Activated T-cell treated with anti-CD3 and anti-CD28 coated beads for 48 hours (primary cell): ENCODE measurements around the gene SPAG16.

ENCODE experiments used
- DNase-seq: peaks from one replicate; pipeline ENCODE4 v3.0.0-alpha.2; 2020; ENCODE audit warnings: low read depth

Gene SPAG16

GRCh38 chr2:214386720-214387119 lies 1102.5 kb downstream of the SPAG16 start:
- no peak for DNase-seq

GRCh38 chr2:214389334-214389733 lies 1105.1 kb downstream of the SPAG16 start:
- no peak for DNase-seq

- DNase-seq: no peak
Measured at GRCh38 chr2:214393796-214394195, 1109.5 kb downstream of the SPAG16 start.

GRCh38 chr2:214395040-214395439 lies 1110.8 kb downstream of the SPAG16 start:
- DNase-seq: no peak

- no peak for DNase-seq
Measured at GRCh38 chr2:214401580-214401979, 1117.3 kb downstream of the SPAG16 start.

GRCh38 chr2:214410128-214410775 lies 1126.0 kb downstream of the SPAG16 start:
- no peak for DNase-seq

- DNase-seq: no peak
Measured at GRCh38 chr2:214410918-214411554, 1126.8 kb downstream of the SPAG16 start, which contains the start of gene VWC2L. Gene VWC2L (plus strand): TSS chr2:214411054. CDS start chr2:214414194, 3,140 bp downstream.

- no peak for DNase-seq
Measured at GRCh38 chr2:214412679-214413078, 1128.4 kb downstream of the SPAG16 start.

- DNase-seq: no peak
Measured at GRCh38 chr2:214436470-214436869, 1152.2 kb downstream of the SPAG16 start.

GRCh38 chr2:214450118-214450894 lies 1166.0 kb downstream of the SPAG16 start:
- no peak for DNase-seq

- DNase-seq: no peak
Measured at GRCh38 chr2:214451516-214452275, 1167.4 kb downstream of the SPAG16 start.
